ENCODE results near the gene HOXC5. TPM values are rescaled to one million over a fixed set of nuclear protein-coding genes. Genes with fewer than 3 reads are reported as not detected.

Gene HOXC5
- total and polyA plus RNA-seq, 4 donors = 3.8 to 3.9 TPM; not detected in 2

GRCh38 chr12:54028314-54029201 is 4.3 kb upstream of the HOXC5 start, which contains the start of gene HOXC6:
Gene HOXC6, plus strand, starts transcription at chr12:54028440. Its CDS starts 82 bp downstream, at chr12:54028522.
- DNase-seq (no peak), ATAC-seq (ENCODE audit: low FRiP score) (no peak)
- no peaks in the 10 kb centered on the region for H3K9me3 ChIP-seq (ENCODE audit: control insufficient read depth, low read length)
- H3K27ac ChIP-seq (ENCODE audit: low read depth in 1 of 2, low read length in 2 of 2) = no peak within 1 kb of the TSS
- H3K27me3 ChIP-seq (ENCODE audit: control insufficient read depth in 1 of 2, insufficient read depth in 2 of 2, low read length in 1 of 2) = peaks cover 0 to 2% of the 10 kb centered on the region in 2 donors
- intact Hi-C loops (cut with DNase I) = no loop called here
- H3K4me1 ChIP-seq (ENCODE audit: control insufficient read depth in 1 of 2, insufficient read depth in 2 of 2, low read length in 2 of 2) = no peaks in the 10 kb centered on the region
- H3K4me3 ChIP-seq (ENCODE audit: low read length in 2 of 2) = peak within 1 kb of the TSS; percentile 1
- no peaks in the 10 kb centered on the region for H3K36me3 ChIP-seq (ENCODE audit: control insufficient read depth in 1 of 2, insufficient read depth in 2 of 2, low read length in 1 of 2)
- WGBS, 2 donors = 18 to 23% methylated on average over 36 of the region's 36 CpGs

DNA sequence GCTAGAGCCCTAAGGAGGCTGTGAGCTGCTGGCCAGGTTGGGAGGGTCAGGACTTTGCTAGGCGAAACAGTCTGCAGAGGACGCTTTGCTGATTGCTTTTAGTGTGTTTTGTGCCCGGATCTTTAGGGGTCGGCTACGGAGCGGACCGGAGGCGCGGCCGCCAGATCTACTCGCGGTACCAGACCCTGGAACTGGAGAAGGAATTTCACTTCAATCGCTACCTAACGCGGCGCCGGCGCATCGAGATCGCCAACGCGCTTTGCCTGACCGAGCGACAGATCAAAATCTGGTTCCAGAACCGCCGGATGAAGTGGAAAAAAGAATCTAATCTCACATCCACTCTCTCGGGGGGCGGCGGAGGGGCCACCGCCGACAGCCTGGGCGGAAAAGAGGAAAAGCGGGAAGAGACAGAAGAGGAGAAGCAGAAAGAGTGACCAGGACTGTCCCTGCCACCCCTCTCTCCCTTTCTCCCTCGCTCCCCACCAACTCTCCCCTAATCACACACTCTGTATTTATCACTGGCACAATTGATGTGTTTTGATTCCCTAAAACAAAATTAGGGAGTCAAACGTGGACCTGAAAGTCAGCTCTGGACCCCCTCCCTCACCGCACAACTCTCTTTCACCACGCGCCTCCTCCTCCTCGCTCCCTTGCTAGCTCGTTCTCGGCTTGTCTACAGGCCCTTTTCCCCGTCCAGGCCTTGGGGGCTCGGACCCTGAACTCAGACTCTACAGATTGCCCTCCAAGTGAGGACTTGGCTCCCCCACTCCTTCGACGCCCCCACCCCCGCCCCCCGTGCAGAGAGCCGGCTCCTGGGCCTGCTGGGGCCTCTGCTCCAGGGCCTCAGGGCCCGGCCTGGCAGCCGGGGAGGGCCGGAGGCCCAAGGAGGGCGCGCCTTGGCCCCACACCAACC is 3.1 kb upstream of the HOXC5 start:
- ATAC-seq (ENCODE audit: low FRiP score) (no peak), DNase-seq (no peak)
- H3K4me1 ChIP-seq (ENCODE audit: control insufficient read depth in 1 of 2, insufficient read depth in 2 of 2, low read length in 2 of 2) = no peaks in the 10 kb centered on the region
- no peaks in the 10 kb centered on the region for H3K9me3 ChIP-seq (ENCODE audit: control insufficient read depth, low read length)
- H3K27ac ChIP-seq (ENCODE audit: low read depth in 1 of 2, low read length in 2 of 2) = no peak overlapping the region
- no peak overlapping the region for H3K4me3 ChIP-seq (ENCODE audit: low read length in 2 of 2)
- 49 to 61% methylated on average over 53 of the region's 53 CpGs for WGBS, 2 donors
- no peaks in the 10 kb centered on the region for H3K36me3 ChIP-seq (ENCODE audit: control insufficient read depth in 1 of 2, insufficient read depth in 2 of 2, low read length in 1 of 2)
- intact Hi-C loops (cut with DNase I) = loop anchor here in 1 of 2 donors (5.0 kb wide), 1 partner anchor 98 kb away; no protein-coding TSS in a partner anchor
- peaks cover 0 to 2% of the 10 kb centered on the region in 2 donors for H3K27me3 ChIP-seq (ENCODE audit: control insufficient read depth in 1 of 2, insufficient read depth in 2 of 2, low read length in 1 of 2)

- WGBS, 2 donors = 82 to 93% methylated on average over 7 of the region's 7 CpGs
- intact Hi-C loops (cut with DNase I) = loop anchor here in 1 of 2 donors (5.0 kb wide), 1 partner anchor 97 kb away; no protein-coding TSS in a partner anchor
- H3K36me3 ChIP-seq (ENCODE audit: control insufficient read depth in 1 of 2, insufficient read depth in 2 of 2, low read length in 1 of 2) = no peaks in the 10 kb centered on the region
- ATAC-seq (ENCODE audit: low FRiP score) = no peak
- no peak overlapping the region for H3K4me3 ChIP-seq (ENCODE audit: low read length in 2 of 2)
- H3K4me1 ChIP-seq (ENCODE audit: control insufficient read depth in 1 of 2, insufficient read depth in 2 of 2, low read length in 2 of 2) = no peaks in the 10 kb centered on the region
- no peaks in the 10 kb centered on the region for H3K9me3 ChIP-seq (ENCODE audit: control insufficient read depth, low read length)
- no peak for DNase-seq
- H3K27ac ChIP-seq (ENCODE audit: low read depth in 1 of 2, low read length in 2 of 2) = no peak overlapping the region
- peaks cover 0 to 2% of the 10 kb centered on the region in 2 donors for H3K27me3 ChIP-seq (ENCODE audit: control insufficient read depth in 1 of 2, insufficient read depth in 2 of 2, low read length in 1 of 2)
These were observed 2.4 kb upstream of the HOXC5 start for GRCh38 chr12:54030442-54030801.

- peaks cover 0 to 2% of the 10 kb centered on the region in 2 donors for H3K27me3 ChIP-seq (ENCODE audit: control insufficient read depth in 1 of 2, insufficient read depth in 2 of 2, low read length in 1 of 2)
- no peak overlapping the region for H3K4me3 ChIP-seq (ENCODE audit: low read length in 2 of 2)
- no peaks in the 10 kb centered on the region for H3K4me1 ChIP-seq (ENCODE audit: control insufficient read depth in 1 of 2, insufficient read depth in 2 of 2, low read length in 2 of 2)
- no peak overlapping the region for H3K27ac ChIP-seq (ENCODE audit: low read depth in 1 of 2, low read length in 2 of 2)
- no peaks in the 10 kb centered on the region for H3K9me3 ChIP-seq (ENCODE audit: control insufficient read depth, low read length)
- ATAC-seq (ENCODE audit: low FRiP score) = peak; percentile 23
- no peak for DNase-seq
- 60 to 78% methylated on average over 44 to 46 of the region's 46 CpGs for WGBS, 2 donors
- H3K36me3 ChIP-seq (ENCODE audit: control insufficient read depth in 1 of 2, insufficient read depth in 2 of 2, low read length in 1 of 2) = no peaks in the 10 kb centered on the region
- intact Hi-C loops (cut with DNase I) = loop anchor here in 1 of 2 donors (5.0 kb wide), 1 partner anchor 96 kb away; no protein-coding TSS in a partner anchor
These were observed 1.9 kb upstream of the HOXC5 start for GRCh38 chr12:54030889-54031471.

GRCh38 chr12:54031480-54031879 is 1.4 kb upstream of the HOXC5 start:
- intact Hi-C loops (cut with DNase I) = loop anchor here in 1 of 2 donors (5.0 kb wide), 1 partner anchor 96 kb away; no protein-coding TSS in a partner anchor
- no peak overlapping the region for H3K4me3 ChIP-seq (ENCODE audit: low read length in 2 of 2)
- DNase-seq (no peak), ATAC-seq (ENCODE audit: low FRiP score) (no peak)
- no peaks in the 10 kb centered on the region for H3K36me3 ChIP-seq (ENCODE audit: control insufficient read depth in 1 of 2, insufficient read depth in 2 of 2, low read length in 1 of 2)
- peaks cover 0 to 2% of the 10 kb centered on the region in 2 donors for H3K27me3 ChIP-seq (ENCODE audit: control insufficient read depth in 1 of 2, insufficient read depth in 2 of 2, low read length in 1 of 2)
- no peak overlapping the region for H3K27ac ChIP-seq (ENCODE audit: low read depth in 1 of 2, low read length in 2 of 2)
- H3K4me1 ChIP-seq (ENCODE audit: control insufficient read depth in 1 of 2, insufficient read depth in 2 of 2, low read length in 2 of 2) = no peaks in the 10 kb centered on the region
- H3K9me3 ChIP-seq (ENCODE audit: control insufficient read depth, low read length) = no peaks in the 10 kb centered on the region
- 70 to 90% methylated on average over 15 to 16 of the region's 16 CpGs for WGBS, 2 donors

DNA sequence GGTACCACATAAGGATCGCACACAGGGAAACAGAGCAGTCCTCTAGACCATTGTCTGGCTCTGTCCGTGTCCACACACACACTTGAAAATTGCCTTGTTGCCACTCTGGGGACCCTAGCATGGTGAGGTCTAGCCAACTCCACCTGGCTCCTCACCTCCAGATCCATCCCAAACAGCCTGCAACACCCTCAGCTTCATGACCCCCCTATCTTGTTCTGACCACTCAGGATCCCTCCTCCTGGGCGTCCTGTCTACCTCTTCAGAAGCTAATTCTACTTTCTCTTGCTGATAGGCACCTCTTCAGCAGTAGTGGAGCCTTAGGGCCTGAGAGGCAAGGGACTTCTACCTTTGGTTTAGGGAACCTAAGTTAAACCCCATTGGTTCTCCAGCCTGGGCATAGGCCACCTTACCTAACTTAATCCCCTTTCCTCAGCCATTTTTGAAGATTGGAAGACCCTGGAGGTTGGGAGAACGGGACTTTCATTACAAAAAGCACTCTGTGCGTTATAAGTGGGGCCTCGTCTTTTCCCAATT is 697 bp upstream of the HOXC5 start:
- H3K4me1 ChIP-seq (ENCODE audit: control insufficient read depth in 1 of 2, insufficient read depth in 2 of 2, low read length in 2 of 2) = no peaks in the 10 kb centered on the region
- intact Hi-C loops (cut with DNase I) = loop anchor here (2.0 to 5.0 kb wide), 3 partner anchors 95 to 159 kb away; no protein-coding TSS in a partner anchor
- DNase-seq = no peak
- WGBS, 2 donors = 45 to 47% methylated on average over 6 of the region's 6 CpGs
- H3K4me3 ChIP-seq (ENCODE audit: low read length in 2 of 2) = no peak overlapping the region
- no peak for ATAC-seq (ENCODE audit: low FRiP score)
- H3K27ac ChIP-seq (ENCODE audit: low read depth in 1 of 2, low read length in 2 of 2) = no peak overlapping the region
- no peaks in the 10 kb centered on the region for H3K36me3 ChIP-seq (ENCODE audit: control insufficient read depth in 1 of 2, insufficient read depth in 2 of 2, low read length in 1 of 2)
- H3K27me3 ChIP-seq (ENCODE audit: control insufficient read depth in 1 of 2, insufficient read depth in 2 of 2, low read length in 1 of 2) = peaks cover 0 to 2% of the 10 kb centered on the region in 2 donors
- H3K9me3 ChIP-seq (ENCODE audit: control insufficient read depth, low read length) = no peaks in the 10 kb centered on the region

DNA sequence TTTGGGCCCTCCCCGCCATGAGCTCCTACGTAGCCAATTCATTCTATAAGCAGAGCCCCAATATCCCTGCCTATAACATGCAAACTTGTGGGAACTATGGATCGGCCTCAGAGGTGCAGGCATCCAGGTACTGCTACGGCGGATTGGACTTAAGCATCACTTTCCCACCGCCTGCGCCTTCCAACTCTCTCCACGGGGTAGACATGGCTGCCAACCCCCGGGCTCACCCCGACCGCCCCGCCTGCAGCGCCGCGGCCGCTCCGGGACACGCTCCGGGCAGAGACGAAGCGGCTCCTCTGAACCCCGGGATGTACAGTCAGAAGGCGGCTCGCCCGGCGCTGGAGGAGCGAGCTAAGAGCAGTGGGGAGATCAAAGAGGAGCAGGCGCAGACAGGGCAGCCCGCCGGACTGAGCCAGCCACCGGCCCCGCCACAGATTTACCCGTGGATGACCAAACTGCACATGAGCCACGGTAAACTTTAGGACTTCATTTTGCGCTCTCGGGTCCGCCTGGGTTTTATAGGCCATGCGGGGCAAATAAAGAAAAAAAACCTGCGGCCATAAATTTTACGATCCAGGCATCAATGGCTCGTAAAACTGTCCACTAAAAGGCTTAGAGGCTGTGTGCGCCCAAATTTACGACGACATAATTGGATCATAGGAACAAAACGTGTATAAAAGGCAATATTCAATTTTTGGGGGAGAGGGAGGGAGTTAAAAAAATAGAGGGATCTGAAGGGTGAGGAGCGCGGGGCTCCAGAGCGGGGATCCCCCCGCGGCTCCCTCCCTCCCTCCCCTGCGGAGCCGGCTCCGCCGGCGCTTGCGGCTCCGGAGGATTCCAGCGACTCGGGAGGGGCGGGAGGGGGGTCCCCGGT is 493 bp downstream of the HOXC5 start:
- peaks cover 0 to 2% of the 10 kb centered on the region in 2 donors for H3K27me3 ChIP-seq (ENCODE audit: control insufficient read depth in 1 of 2, insufficient read depth in 2 of 2, low read length in 1 of 2)
- peak; percentile 34 for ATAC-seq (ENCODE audit: low FRiP score)
- H3K9me3 ChIP-seq (ENCODE audit: control insufficient read depth, low read length) = no peaks in the 10 kb centered on the region
- 4% methylated on average over 56 to 61 of the region's 61 CpGs for WGBS, 2 donors
- peak overlapping the region; percentile 28 to 45 for H3K4me3 ChIP-seq (ENCODE audit: low read length in 2 of 2)
- no peak for DNase-seq
- intact Hi-C loops (cut with DNase I) = loop anchor here (2.0 to 5.0 kb wide), 3 partner anchors 94 to 157 kb away; no protein-coding TSS in a partner anchor
- no peaks in the 10 kb centered on the region for H3K4me1 ChIP-seq (ENCODE audit: control insufficient read depth in 1 of 2, insufficient read depth in 2 of 2, low read length in 2 of 2)
- no peak overlapping the region for H3K27ac ChIP-seq (ENCODE audit: low read depth in 1 of 2, low read length in 2 of 2)
- no peaks in the 10 kb centered on the region for H3K36me3 ChIP-seq (ENCODE audit: control insufficient read depth in 1 of 2, insufficient read depth in 2 of 2, low read length in 1 of 2)

Data from aorta (tissue), 5 donors.